Effector CD8-positive, alpha-beta T cell (primary cell): Measurements from ENCODE around the gene PKN1.

ENCODE experiments used
- DNase-seq: peaks from one replicate; lab custom pipeline; 2025; lab: John Stamatoyannopoulos, UW

PKN1 gene

DNA sequence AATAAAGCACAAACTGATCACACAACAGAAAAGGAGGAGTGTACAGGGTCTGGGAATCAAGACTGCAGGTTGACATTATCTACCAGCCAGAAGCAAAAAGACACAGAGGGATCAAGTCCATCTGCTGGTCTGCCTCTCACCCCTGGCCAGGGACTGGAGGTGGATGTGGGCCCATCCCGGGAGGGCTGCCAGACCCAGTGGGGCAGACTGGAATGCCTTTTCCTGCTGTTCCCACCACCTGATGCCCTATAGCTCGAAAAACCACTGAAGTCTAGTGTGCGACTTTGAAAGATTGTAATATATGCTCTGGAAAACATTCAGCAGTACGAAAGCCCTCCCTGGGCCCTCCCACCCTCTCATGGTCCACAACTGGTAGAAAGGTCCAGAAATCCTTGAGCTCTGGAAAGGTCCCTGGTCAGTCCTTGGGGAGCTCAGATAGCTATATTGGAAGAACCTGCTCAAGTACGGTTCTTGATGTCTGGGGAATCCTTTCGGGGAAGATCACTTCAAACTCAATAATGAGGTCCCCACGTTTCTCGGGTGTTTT lies 82.5 kb downstream of the PKN1 start:
- no peak for DNase-seq

DNA sequence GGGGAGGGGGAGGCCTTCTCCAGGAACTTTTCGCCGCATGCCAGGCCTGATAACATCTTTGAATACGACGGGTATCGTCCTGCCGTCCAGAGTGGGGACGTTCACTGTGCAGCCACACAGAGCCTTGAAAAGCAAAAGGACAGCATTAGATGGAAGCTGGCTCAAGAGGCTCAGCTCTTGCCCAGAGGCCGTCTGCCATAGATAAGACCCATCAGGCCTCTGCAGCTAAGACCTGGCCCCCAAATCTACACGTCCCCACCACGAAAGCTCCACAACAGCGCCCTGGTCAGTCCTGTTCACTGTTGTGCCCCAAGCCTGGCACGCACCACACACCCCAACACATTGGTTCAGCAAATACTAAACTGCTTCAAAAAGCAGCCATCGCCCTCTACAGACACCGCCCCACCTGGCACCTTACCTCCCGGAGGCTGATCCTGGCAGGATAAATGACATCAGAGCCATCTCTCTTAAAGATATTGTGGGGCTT lies 83.0 kb downstream of the PKN1 start:
- DNase-seq: no peak

DNA sequence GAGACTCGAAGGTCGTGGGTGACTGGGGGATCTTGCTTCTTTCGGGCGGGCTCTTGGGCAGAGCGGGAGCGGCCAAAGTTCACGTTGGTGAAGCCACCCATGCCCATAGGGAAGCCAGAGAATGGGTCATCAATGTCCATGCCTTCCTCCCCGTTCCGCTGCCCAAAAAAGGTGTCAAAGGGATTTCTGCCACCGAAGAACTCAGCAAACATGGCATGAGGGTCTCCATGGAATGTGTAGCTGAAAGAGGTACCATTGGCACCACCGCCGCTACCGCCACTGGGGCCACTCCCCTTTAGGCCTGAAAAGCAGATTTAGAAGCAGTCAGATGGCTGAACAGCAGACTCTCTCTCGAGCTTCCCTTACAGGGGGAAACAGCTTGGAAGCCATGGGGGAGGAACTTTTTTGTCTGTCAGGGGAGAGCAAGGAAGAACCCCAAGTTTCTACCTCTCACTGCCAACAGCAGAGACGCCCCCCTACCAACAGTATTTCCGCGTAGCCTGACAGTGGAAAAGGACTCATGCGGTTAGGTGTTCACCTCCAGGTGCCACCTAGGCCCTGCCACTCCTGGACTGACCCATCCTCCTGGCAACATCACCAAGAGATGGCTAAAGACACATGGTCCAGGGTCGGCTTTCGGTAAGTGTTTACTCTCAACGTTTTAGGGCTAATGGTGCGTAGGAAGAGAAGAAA lies 83.8 kb downstream of the PKN1 start:
- DNase-seq: no peak

DNA sequence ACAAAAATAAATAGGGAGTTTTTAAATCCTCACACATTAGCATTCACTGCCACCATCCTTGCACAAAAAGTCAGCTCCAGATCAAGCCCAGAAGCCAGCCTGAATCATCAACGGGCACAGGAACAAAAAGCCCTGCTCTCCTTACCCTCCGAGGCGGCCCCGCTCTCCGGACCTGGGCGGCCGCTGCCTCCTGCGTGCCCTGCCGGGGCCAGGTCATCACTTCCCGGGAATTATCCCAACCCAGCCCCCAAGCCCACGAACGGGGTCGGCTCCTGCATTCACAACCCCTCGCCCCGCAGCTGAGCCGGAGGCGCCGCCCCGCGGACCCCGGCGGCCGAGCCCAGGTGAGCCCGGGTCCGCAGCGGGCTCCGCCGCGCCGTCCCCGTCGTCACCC lies 84.3 kb downstream of the PKN1 start:
- no peak for DNase-seq

DNA sequence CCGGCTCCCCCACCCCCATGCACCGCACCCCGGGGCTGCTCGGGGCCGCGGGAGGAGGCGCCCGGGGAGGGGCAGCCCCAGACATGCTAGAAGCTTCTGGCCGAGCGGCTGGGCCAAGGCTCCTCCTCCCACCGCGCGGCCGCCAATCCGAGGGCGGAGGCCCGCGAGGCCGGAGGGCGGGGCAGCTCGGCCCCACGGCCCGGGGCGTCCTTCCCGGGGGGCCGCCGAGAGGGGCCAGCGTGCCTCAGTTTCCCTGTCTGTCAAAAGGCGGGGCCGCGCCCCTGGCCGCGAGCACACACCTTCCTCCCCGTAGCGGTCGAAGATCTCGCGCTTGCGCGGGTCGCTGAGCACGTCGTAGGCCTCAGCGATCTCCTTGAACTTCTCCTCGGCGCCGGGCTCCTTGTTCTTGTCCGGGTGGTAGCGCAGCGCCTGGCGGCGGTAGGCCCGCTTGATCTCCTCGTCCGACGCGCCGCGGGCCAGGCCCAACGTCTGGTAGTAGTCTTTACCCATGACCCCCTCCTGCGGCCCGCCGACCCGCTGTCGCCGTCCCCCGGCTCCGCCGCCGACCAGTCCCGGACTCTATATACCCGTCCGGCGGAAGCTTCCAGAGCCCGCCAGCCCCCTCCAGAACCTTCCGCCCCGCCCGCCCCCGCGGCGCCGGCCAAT lies 84.9 kb downstream of the PKN1 start, which contains the start of gene DNAJB1:
TSS of gene DNAJB1 (minus strand) at position 558 of the 666 bp plus-strand sequence. CDS start at position 510, 48 bp downstream.
- peak; percentile 59 for DNase-seq

DNA sequence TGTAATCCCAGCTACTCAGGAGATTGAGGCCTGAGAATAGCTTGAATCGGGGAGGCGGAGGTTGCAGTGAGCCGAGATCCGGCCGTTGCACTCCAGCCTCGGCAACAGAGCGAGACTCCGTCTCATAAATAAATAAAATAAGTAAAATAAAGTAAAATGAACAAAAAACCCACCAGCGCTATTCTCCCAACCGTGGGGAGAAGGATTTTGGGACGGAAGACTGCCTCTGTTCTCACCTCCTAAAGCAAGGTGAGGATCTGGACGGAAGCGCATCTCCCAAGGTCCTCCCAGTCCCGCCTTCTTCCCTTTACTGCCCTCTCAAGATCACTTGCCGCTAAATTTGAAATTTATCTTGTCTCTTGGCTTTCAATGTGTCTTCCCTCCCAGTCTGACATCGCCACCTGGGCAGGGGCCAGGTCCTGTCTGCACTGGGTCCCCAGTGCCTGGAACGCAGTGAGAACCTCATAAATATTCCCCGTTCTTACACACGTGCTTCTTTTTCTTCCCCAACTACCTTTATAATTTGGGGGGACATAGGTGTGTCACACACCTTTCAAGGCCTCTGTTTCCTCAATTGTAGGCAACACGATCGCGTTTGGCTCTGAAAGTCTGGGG lies 86.2 kb downstream of the PKN1 start:
- DNase-seq: no peak

DNA sequence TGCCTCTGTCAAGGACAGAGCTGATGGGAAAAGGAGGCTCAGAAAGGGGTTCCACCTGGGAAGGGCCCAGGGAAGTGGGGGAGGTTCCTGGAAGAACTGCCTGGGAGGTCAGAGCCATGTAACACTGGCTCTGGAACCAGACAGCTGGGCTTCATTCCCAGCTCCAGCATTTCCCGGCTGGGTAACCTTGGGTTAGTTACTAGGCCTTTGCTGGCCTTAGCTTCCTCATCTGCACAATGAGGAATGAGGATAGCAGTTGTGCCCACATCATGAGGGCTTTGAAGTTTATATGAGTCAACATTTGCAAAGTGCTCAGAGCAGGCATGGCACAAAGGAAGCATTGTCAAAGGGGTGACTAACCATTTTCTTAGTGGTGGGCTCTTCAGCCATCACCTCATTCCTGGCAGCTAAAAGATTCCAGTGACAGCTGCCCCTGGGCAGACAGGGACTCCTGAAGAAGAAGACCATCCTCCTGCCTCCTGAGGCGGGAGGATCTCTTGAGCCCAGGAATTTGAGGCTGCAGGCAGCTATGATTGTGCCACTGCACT lies 86.8 kb downstream of the PKN1 start:
- DNase-seq: no peak

DNA sequence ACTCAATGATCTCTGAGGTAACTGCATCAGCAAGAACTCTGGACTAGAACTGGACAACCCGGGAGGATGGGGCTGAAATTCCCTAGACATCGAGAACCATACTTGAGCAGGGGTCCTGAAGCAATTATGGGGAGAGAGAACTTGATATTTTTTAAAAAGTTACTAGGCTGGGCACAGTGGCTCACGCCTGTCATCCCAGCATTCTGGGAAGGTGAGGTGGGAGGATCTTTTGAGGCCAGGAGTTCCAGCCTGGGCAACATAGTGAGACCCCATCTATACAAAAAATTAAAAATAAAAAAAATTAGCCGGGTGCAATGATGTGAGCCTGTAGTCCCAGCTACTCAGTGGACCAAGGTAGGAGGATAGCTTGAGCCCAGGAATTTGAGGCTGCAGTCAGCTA lies 87.4 kb downstream of the PKN1 start:
- DNase-seq: no peak
